BE2C (cell line): ENCODE results near the gene CD53.
"Not testable (repeated sequence)": the region's sequence is repeated elsewhere in the genome, so short reads cannot be mapped to it uniquely, and the experiment has no call there.

Source experiments
- DNase-seq: peaks from one replicate; pipeline ENCODE4 v3.0.0-alpha.2; 2020
- H3K27me3 ChIP-seq: fragments of 250-450 bp; sonication (Bioruptor Pico); 2 replicates; pipeline ENCODE4 v1.5.1; 2020; ENCODE audit warnings: mild to moderate bottlenecking
- H3K36me3 ChIP-seq: fragments of 250-450 bp; sonication (Bioruptor Pico); 2 replicates; pipeline ENCODE4 v1.5.1; 2020; ENCODE audit warnings: mild to moderate bottlenecking
- H3K4me1 ChIP-seq: fragments of 250-450 bp; sonication (Bioruptor Pico); 2 replicates; pipeline ENCODE4 v1.5.1; 2020
- H3K4me3 ChIP-seq: 2 replicates; pipeline ENCODE4 v1.5.1; 2011; ENCODE audit warnings: low read depth, low read length
- H3K9me3 ChIP-seq: fragments of 250-450 bp; sonication (Bioruptor Pico); 2 replicates; pipeline ENCODE4 v1.5.1; 2020
- TF ChIP-seq, protein P1 (sequence below): IDR thresholded peaks from 2 replicates; pipeline ENCODE4 v1.5.1; 2012; ENCODE audit warnings: mild to moderate bottlenecking, low read depth, low read length

CD53 gene

DNA sequence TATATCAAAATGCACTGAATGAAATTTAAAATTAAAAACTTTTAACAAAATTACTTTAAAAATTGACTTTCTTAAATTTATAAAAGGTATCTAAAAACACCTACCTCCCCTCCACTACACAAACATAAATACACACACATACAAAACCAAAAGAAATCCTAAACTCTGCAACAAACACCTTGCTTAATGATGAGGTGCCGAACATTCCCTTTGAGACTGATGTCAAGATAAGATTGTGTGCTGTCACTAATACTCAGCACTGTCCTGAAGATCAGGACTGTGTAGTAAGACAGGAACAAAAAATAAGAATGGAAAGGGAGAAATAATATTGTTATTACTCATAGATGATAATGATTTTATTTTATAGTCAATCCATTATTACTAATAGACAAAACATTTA lies 45.1 kb downstream of the CD53 start:
- no peak overlapping the region for H3K4me3 ChIP-seq
- no peaks in the 10 kb centered on the region for H3K9me3 ChIP-seq
- TF ChIP-seq, protein P1, sequence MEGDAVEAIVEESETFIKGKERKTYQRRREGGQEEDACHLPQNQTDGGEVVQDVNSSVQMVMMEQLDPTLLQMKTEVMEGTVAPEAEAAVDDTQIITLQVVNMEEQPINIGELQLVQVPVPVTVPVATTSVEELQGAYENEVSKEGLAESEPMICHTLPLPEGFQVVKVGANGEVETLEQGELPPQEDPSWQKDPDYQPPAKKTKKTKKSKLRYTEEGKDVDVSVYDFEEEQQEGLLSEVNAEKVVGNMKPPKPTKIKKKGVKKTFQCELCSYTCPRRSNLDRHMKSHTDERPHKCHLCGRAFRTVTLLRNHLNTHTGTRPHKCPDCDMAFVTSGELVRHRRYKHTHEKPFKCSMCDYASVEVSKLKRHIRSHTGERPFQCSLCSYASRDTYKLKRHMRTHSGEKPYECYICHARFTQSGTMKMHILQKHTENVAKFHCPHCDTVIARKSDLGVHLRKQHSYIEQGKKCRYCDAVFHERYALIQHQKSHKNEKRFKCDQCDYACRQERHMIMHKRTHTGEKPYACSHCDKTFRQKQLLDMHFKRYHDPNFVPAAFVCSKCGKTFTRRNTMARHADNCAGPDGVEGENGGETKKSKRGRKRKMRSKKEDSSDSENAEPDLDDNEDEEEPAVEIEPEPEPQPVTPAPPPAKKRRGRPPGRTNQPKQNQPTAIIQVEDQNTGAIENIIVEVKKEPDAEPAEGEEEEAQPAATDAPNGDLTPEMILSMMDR, result no peak
- H3K27me3 ChIP-seq, result no peaks in the 10 kb centered on the region; the same call in 1 of the 2 replicates
- H3K36me3 ChIP-seq, result no peaks in the 10 kb centered on the region
- H3K4me1 ChIP-seq, result no peaks in the 10 kb centered on the region
- no peak for DNase-seq

DNA sequence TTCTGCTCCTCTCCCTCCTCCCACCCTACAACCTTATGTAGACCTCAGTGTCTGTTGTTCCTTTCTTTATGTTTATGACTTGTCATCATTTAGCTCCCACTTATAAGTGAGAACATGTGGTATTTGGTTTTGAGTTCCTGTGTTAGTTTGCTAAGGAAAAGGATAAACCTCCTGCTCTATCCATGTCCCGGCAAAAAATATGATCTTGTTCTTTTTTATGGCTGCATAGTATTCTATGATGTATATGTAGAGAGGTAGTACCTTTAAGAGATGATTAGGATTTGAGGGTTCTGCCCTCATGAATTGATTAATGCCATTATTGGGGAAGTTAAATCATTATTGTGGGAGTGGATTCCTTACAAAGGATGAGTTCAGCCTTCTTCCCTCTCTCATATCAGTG lies 49.0 kb downstream of the CD53 start:
- DNase-seq, result no peak
- Histone ChIP-seq H3K27me3 (no peaks in the 10 kb centered on the region; the same call in 1 of the 2 replicates), H3K4me3 (no peak overlapping the region), H3K36me3 (no peaks in the 10 kb centered on the region), H3K4me1 (no peaks in the 10 kb centered on the region), H3K9me3 (no peaks in the 10 kb centered on the region)
- TF ChIP-seq, protein P1, result no peak

DNA sequence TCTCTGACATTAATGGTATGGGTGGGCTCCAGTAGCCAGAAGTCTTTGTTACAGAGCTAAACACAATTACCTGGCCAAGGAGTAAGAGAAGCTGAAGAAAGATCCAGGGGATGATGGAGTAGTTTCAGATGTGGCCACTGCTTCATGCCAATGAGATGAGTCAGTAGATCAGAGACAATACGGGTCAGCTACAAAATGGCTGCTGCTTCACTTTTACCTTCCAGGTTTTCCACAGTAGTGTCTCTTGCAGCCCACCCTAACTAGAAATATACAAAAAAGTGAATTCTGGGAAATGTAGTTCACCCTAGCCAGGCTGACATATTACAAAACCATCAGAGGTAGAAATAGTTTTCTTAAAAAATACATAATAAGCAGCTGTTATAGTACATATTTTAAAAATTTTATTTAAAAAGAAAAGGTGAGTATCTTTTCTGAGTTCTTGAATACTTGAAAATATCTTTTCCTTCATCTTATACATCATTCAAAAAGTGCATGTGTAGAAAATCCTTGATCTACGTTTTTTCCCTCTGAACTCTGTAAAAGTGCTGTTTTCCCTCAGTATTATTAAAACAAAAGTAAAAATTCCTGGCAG lies 54.6 kb downstream of the CD53 start:
- TF ChIP-seq, protein P1, result no peak
- Histone ChIP-seq H3K27me3 (no peaks in the 10 kb centered on the region), H3K4me1 (no peaks in the 10 kb centered on the region), H3K4me3 (no peak overlapping the region), H3K36me3 (no peaks in the 10 kb centered on the region), H3K9me3 (no peaks in the 10 kb centered on the region; the same call in 1 of the 2 replicates)
- no peak for DNase-seq

DNA sequence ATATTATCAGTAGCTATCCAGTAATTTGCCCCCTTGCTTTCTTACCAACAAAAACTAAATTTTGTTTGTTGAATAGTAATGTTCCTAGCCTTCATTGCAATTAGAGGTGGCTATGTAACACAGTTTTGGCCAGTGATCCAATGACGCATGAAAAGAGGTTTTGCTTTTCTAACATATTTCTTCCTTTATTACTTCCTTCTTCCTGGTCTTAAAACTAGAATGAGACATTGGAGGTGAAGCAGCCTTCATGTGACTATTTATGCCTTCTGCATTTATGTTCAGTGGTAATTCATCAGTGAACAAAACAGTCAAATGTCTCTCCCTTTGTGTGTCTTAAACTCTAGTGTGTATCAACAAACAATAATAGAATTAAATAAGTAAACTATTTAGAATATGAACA lies 55.2 kb downstream of the CD53 start:
- no peaks in the 10 kb centered on the region; the same call in 1 of the 2 replicates for H3K9me3 ChIP-seq
- no peaks in the 10 kb centered on the region for H3K4me1 ChIP-seq
- DNase-seq, result no peak
- no peaks in the 10 kb centered on the region for H3K36me3 ChIP-seq
- no peak overlapping the region for H3K4me3 ChIP-seq
- TF ChIP-seq, protein P1, result no peak
- H3K27me3 ChIP-seq, result no peaks in the 10 kb centered on the region

DNA sequence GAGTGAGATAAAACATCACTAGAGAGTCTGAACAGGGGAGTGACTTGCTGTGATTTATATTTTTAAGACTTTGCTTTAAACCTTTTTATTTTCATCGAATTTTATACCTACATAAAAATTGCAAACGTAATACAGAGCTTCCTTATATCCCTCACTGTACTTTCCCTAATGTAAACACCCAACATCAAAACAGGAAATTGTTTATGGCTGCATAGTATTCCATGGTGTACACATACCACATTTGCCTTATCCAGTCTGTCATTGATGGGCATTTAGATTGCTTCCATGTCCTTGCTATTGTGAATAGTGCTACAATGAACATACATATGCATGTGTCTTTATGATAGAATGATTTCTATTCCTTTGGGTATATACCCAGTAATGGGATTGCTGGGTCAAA lies 56.0 kb downstream of the CD53 start:
- TF ChIP-seq, protein P1, result no peak
- Histone ChIP-seq H3K27me3 (no peaks in the 10 kb centered on the region), H3K4me3 (no peak overlapping the region), H3K36me3 (no peaks in the 10 kb centered on the region), H3K9me3 (no peaks in the 10 kb centered on the region; the same call in 1 of the 2 replicates), H3K4me1 (no peaks in the 10 kb centered on the region)
- no peak for DNase-seq

DNA sequence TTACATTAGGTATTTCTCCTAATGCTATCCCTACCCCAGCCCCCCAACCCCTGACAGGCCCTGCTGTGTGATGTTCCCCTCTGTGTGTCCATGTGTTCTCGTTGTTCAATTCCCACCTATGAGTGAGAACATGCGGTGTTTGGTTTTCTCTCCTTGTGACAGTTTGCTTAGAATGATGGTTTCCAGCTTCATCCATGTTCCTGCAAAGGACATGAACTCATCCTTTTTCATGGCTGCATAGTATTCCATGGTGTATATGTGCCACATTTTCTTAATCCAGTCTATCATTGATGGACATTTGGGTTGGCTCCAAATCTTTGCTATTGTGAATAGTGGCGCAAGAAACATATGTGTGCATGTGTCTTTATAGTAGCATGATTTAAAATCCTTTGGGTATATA lies 58.1 kb downstream of the CD53 start:
- not testable (repeated sequence) for H3K36me3 ChIP-seq, H3K27me3 ChIP-seq, H3K4me3 ChIP-seq, H3K9me3 ChIP-seq, H3K4me1 ChIP-seq, DNase-seq
